HepG2 (cell line): ENCODE data around the gene NPY. TPM values are rescaled to one million over a fixed set of nuclear protein-coding genes. Genes with fewer than 3 reads are reported as not detected.

Experiments
- ATAC-seq: fragments of 200-7000 bp; cut with Tn5 transposase; 3 replicates; pipeline ENCODE4 v1.9.1; 2020; ENCODE audit warnings: mild to moderate bottlenecking, moderate library complexity
- BruUV-seq: library from RNA; stranded (reverse); fragments of 400-500 nt; replicated peaks from 2 replicates; lab custom pipeline; 2021; lab: Mats Ljungman, UMichigan
- CTCF ChIA-PET: fragments of 300-600 bp; formaldehyde crosslinking; extraction: SDS; loops from one replicate; lab custom pipeline; 2021; ENCODE audit warnings: low total read pairs, inconsistent platforms, low intra/inter-chr PET ratio; lab: Yijun Ruan, JAX
- POLR2A ChIA-PET: fragments of 350-600 bp; sonication (Branson Sonifier 250); formaldehyde crosslinking; loops from one replicate; lab custom pipeline; 2020; ENCODE audit warnings: antibody characterized with exemption, inconsistent platforms; lab: Yijun Ruan, JAX
- DNase-seq: peaks from one replicate; pipeline ENCODE4 v3.0.0-alpha.2; 2015; ENCODE audit warnings: low spot score
- FAIRE-seq: peaks from 3 replicates; lab custom pipeline; 2011; peaks lifted over from hg19 to GRCh38; lab: Jason Lieb, UNC
- H2AFZ ChIP-seq: one replicate; pipeline ENCODE4 v1.6.1; 2011; ENCODE audit warnings: low read length, inconsistent platforms
- H3K27ac ChIP-seq: fragments of 300-600 bp; 3 replicates; pipeline ENCODE4 v1.8.0; 2011; ENCODE audit warnings: mixed run types, mild to moderate bottlenecking, mixed read lengths, low read length, inconsistent platforms; ENCODE audit not compliant: insufficient read depth; ENCODE audit errors: extremely low read length
- H3K27me3 ChIP-seq, 2 experiments: fragments of 200-600 bp in 1 of 2; 2 replicates in 1 of 2; 3 replicates in 1 of 2; pipeline versions ENCODE4 v1.6.0 to v1.8.0; 2011; ENCODE audit warnings: low read length in 2 of 2, mild to moderate bottlenecking in 2 of 2, moderate library complexity in 2 of 2, inconsistent platforms in 1 of 2; ENCODE audit not compliant: insufficient read depth in 2 of 2, control insufficient read depth in 1 of 2
- H3K36me3 ChIP-seq, 2 experiments: fragments of 200-600 bp in 1 of 2; replicated peaks in 1 of 2; 2 replicates in 1 of 2; 3 replicates in 1 of 2; pipeline versions ENCODE4 v1.5.1 to v1.8.0; 2011; ENCODE audit warnings: low read length in 2 of 2, inconsistent platforms in 1 of 2; ENCODE audit not compliant: insufficient read depth in 2 of 2, control insufficient read depth in 1 of 2
- H3K4me1 ChIP-seq: 2 replicates; pipeline ENCODE4 v1.5.1; 2012; ENCODE audit warnings: low read length, inconsistent platforms; ENCODE audit not compliant: insufficient read depth
- H3K4me2 ChIP-seq: 2 replicates; pipeline ENCODE4 v1.6.0; 2011; ENCODE audit warnings: low read depth, low read length, inconsistent platforms
- H3K4me3 ChIP-seq, 3 experiments: fragments of 200-600 bp in 1 of 3; sonication (generic), shearing (Covaris generic) in 1 of 3; replicated peaks in 1 of 3; 2 replicates each; pipeline ENCODE4 v1.5.1; 2011 to 2016; ENCODE audit warnings: low read length in 3 of 3, inconsistent platforms in 2 of 3, low read depth in 2 of 3, mild to moderate bottlenecking in 2 of 3, control low read depth in 1 of 3, mixed read lengths in 1 of 3; ENCODE audit not compliant: insufficient read depth in 1 of 3
- H3K79me2 ChIP-seq: one replicate; pipeline ENCODE4 v1.6.1; 2011; ENCODE audit warnings: low read length, inconsistent platforms; ENCODE audit not compliant: insufficient read depth
- H3K9ac ChIP-seq: 2 replicates; pipeline ENCODE4 v1.6.0; 2011; ENCODE audit warnings: mild to moderate bottlenecking, low read depth, low read length, inconsistent platforms; ENCODE audit not compliant: insufficient read depth
- H3K9me3 ChIP-seq: 2 replicates; pipeline ENCODE4 v1.5.1; 2012; ENCODE audit warnings: mild to moderate bottlenecking, low read length
- H4K20me1 ChIP-seq: 2 replicates; pipeline ENCODE4 v1.6.0; 2011; ENCODE audit warnings: inconsistent platforms, mild to moderate bottlenecking, low read length, moderate library complexity; ENCODE audit not compliant: insufficient read depth
- CC2D1A ChIP-seq: sonication (generic); formaldehyde crosslinking; IDR thresholded peaks from 2 replicates; pipeline ENCODE4 v1.8.1; 2023; ENCODE audit warnings: mild to moderate bottlenecking, missing genetic modification reagents
- GZF1 ChIP-seq: sonication (generic); formaldehyde crosslinking; IDR thresholded peaks from 2 replicates; pipeline ENCODE4 v1.5.1; 2020; ENCODE audit warnings: mild to moderate bottlenecking, missing genetic modification reagents
- HOXA7 ChIP-seq: sonication (generic); formaldehyde crosslinking; IDR thresholded peaks from 2 replicates; pipeline ENCODE4 v1.8.1; 2022; ENCODE audit warnings: mild to moderate bottlenecking, missing genetic modification reagents, moderate library complexity
- ISX ChIP-seq: sonication (generic); formaldehyde crosslinking; conservative IDR thresholded peaks from 2 replicates; pipeline ENCODE4 v1.5.0; 2020; ENCODE audit warnings: missing genetic modification reagents
- KDM1A ChIP-seq: IDR thresholded peaks from 2 replicates; pipeline ENCODE4 v1.6.1; 2016; ENCODE audit warnings: missing compliant biosample characterization
- KDM4B ChIP-seq: sonication (generic); formaldehyde crosslinking; IDR thresholded peaks from 2 replicates; pipeline ENCODE4 v1.4.0; 2020; ENCODE audit warnings: missing genetic modification reagents
- MYC ChIP-seq: sonication (generic); formaldehyde crosslinking; IDR thresholded peaks from 2 replicates; pipeline ENCODE4 v1.9.0; 2021; ENCODE audit warnings: missing genetic modification reagents, borderline replicate concordance
- POLR2G ChIP-seq: fragments of 200-400 bp; formaldehyde crosslinking; IDR thresholded peaks from 2 replicates; pipeline ENCODE4 v1.6.1; 2018; ENCODE audit warnings: mild to moderate bottlenecking, low read depth, low read length, moderate library complexity
- ZNF101 ChIP-seq: sonication (generic); formaldehyde crosslinking; IDR thresholded peaks from 2 replicates; pipeline ENCODE4 v1.4.0; 2020; ENCODE audit warnings: mild to moderate bottlenecking, low read depth, missing genetic modification reagents, borderline replicate concordance
- ZNF44 ChIP-seq: sonication (generic); formaldehyde crosslinking; IDR thresholded peaks from 2 replicates; pipeline ENCODE4 v1.5.1; 2020; ENCODE audit warnings: mild to moderate bottlenecking, missing genetic modification reagents
- ZNF512 ChIP-seq: sonication (generic); formaldehyde crosslinking; IDR thresholded peaks from 2 replicates; pipeline ENCODE4 v1.4.0; 2020; ENCODE audit warnings: mild to moderate bottlenecking, missing genetic modification reagents
- ZNF598 ChIP-seq: sonication (generic); formaldehyde crosslinking; IDR thresholded peaks from 2 replicates; pipeline ENCODE4 v1.5.1; 2020; ENCODE audit warnings: mild to moderate bottlenecking, missing genetic modification reagents, borderline replicate concordance
- ZNF777 ChIP-seq: sonication (generic); formaldehyde crosslinking; IDR thresholded peaks from 2 replicates; pipeline ENCODE4 v1.4.0; 2020; ENCODE audit warnings: missing genetic modification reagents
- ZSCAN30 ChIP-seq: sonication (generic); formaldehyde crosslinking; IDR thresholded peaks from 2 replicates; pipeline ENCODE4 v1.5.0; 2020; ENCODE audit warnings: mild to moderate bottlenecking, missing genetic modification reagents
- ZUFSP ChIP-seq: sonication (generic); formaldehyde crosslinking; IDR thresholded peaks from 2 replicates; pipeline ENCODE4 v1.9.0; 2021; ENCODE audit warnings: missing genetic modification reagents, mild to moderate bottlenecking, borderline replicate concordance
- in situ Hi-C: cut with HindIII; loops from 2 replicates; pipeline ENCODE4 v1.10.0; 2017; ENCODE audit warnings: low pct_unique_long_range_greater_than_20kb; ENCODE audit not compliant: extremely low pct_ligation_motif_present
- intact Hi-C: fragments of 100-400 bp; cut with micrococcal nuclease; formaldehyde crosslinking; loops from one replicate; pipeline ENCODE4 v1.10.0; 2022; ENCODE audit not compliant: unreplicated experiment
- polyA plus RNA-seq, 8 experiments: library from polyadenylated mRNA; depleted of rRNA in 3 of 8; stranded (reverse) in 7 of 8; unstranded in 1 of 8; fragments of >200 nt; fragmentation: Illumina TruSeq in 4 of 8; extraction: Trizol in 4 of 8; gene quantifications; 2 replicates each; pipeline versions ENCODE4 v1.2.1 to v1.2.3, GENCODE V29; 2011 to 2016; ENCODE audit warnings: low read depth in 4 of 8, missing spikeins in 1 of 8, mixed read lengths in 1 of 8; ENCODE audit not compliant: insufficient read depth in 1 of 8
- total RNA-seq, 5 experiments: library from RNA; depleted of rRNA; stranded (reverse); fragments of >200 nt; fragmentation: Illumina TruSeq; extraction: Trizol; gene quantifications; 2 replicates each; pipeline ENCODE4 v1.2.3, GENCODE V29; 2016; ENCODE audit warnings: low read depth in 1 of 5
- TF ChIP-seq, protein P1 (sequence below): sonication (generic); formaldehyde crosslinking; IDR thresholded peaks from 2 replicates; pipeline ENCODE4 v1.4.0; 2020; ENCODE audit warnings: missing genetic modification reagents, mild to moderate bottlenecking, borderline replicate concordance

The NPY gene
- total and polyA plus RNA-seq, 2 of the 13 experiments (the other 11 are each of a cell fraction or from before 2014, with no cell fraction given): not detected

DNA sequence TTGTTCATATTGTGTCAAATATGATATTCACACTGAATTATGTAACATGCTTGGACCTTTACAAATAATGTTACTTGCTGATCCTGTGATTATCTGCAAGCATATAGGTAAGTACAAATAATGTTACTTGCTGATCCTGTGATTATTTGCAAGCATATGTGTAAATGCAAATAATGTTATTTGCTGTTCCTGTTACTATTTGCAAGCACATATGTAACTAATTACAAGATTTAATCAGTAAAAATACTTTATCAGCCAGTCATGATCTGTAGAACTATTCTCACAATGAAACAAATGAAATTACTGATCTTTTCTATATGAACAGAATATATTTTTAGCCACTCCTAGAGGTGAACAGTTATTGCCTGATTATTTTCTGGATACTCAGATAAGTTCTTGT lies 44.7 kb upstream of the NPY start:
- CTCF ChIA-PET: no interaction called here
- no peak overlapping the region for H2AFZ ChIP-seq
- no peaks in the 10 kb centered on the region for H3K9me3 ChIP-seq

More for the DNA sequence above, 44.7 kb upstream of the NPY start:
- POLR2A ChIA-PET: no interaction called here
- ATAC-seq: no peak
- in situ Hi-C loops (no loop called here), intact Hi-C loops (no loop called here)
- FAIRE-seq: no peak
- Histone ChIP-seq H3K27ac (no peak overlapping the region), H4K20me1 (no peaks in the 10 kb centered on the region), H3K27me3 (no peaks in the 10 kb centered on the region), H3K4me1 (no peaks in the 10 kb centered on the region), H3K9ac (no peak overlapping the region), H3K4me3 (no peak overlapping the region), H3K79me2 (no peaks in the 10 kb centered on the region)
- no peak for DNase-seq
- BruUV-seq: no TSS peak
- no peak for TF ChIP-seq GZF1 (CRISPR knock-in tag)
- no peak for TF ChIP-seq ZNF44 (CRISPR knock-in tag)
- no peak for TF ChIP-seq HOXA7
- no peak for TF ChIP-seq ZNF101 (CRISPR knock-in tag)
- no peak for TF ChIP-seq ISX (CRISPR knock-in tag)
- no peak for TF ChIP-seq KDM1A (CRISPR knock-in tag)
- no peak for TF ChIP-seq ZNF777 (CRISPR knock-in tag)
- no peak for TF ChIP-seq KDM4B (CRISPR knock-in tag)
- TF ChIP-seq ZSCAN30 (CRISPR knock-in tag): no peak
- TF ChIP-seq, protein P1, sequence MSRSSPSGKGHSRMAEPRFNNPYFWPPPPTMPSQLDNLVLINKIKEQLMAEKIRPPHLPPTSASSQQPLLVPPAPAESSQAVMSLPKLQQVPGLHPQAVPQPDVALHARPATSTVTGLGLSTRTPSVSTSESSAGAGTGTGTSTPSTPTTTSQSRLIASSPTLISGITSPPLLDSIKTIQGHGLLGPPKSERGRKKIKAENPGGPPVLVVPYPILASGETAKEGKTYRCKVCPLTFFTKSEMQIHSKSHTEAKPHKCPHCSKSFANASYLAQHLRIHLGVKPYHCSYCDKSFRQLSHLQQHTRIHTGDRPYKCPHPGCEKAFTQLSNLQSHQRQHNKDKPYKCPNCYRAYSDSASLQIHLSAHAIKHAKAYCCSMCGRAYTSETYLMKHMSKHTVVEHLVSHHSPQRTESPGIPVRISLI (CRISPR knock-in tag): no peak
- no peak for TF ChIP-seq ZNF512 (CRISPR knock-in tag)
- TF ChIP-seq ZUFSP (CRISPR knock-in tag): no peak
- TF ChIP-seq ZNF598 (CRISPR knock-in tag): no peak
- TF ChIP-seq POLR2G: no peak
- no peak for TF ChIP-seq CC2D1A (CRISPR knock-in tag)
- no peak for TF ChIP-seq MYC (CRISPR knock-in tag)
- TF ChIP-seq, all 625 proteins: peak for 0
- H3K36me3 ChIP-seq: no peaks in the 10 kb centered on the region
- H3K4me2 ChIP-seq: no peak overlapping the region
